ENCODE data around the gene R3HDM1. TPM values are rescaled to one million over a fixed set of nuclear protein-coding genes. Genes with fewer than 3 reads are reported as not detected.
A peak's percentile ranks its signal among the peaks of the same experiment; 100 is the strongest.

The R3HDM1 gene
- polyA plus RNA-seq, 2 of the 4 experiments (the other 2 are of a cell fraction), result 27.6 to 63.3 TPM

DNA sequence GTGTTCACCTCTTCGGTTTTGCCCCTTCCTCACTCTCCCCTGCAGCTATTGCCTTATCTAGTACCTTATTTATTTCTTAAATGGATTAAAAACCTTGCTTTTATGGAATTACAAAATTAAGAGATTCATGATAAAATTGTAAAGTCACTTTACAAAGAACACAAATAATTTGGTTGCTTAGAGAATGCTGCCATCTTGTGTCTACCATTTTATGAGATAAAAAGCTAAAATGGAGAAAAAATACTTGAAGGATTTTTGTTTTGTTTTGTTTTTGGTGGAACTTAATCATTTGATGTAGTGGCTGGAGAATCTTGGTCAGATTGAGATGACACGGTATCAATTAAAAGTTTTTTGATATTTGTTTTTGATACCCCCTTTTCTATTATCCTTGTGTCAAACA lies 69.6 kb downstream of the R3HDM1 start:
- Histone ChIP-seq H3K9me3 (no peaks in the 10 kb centered on the region), H3K4me2 (no peak overlapping the region), H3K4me3 (no peak overlapping the region), H3K27ac (no peak overlapping the region), H3K4me1 (no peaks in the 10 kb centered on the region)
- ChIA-PET POLR2A (no interaction called here), CTCF (interaction anchor here (1.0 to 5.8 kb wide), 6 partner anchors 9 to 596 kb away, joined by 3 to 29 read pairs (median 6); no protein-coding TSS in a partner anchor)
- WGBS (ENCODE audit: missing lambda C conversion rate), result 90% methylated on average over 2 of the region's 2 CpGs
- TF ChIP-seq ZNF302 (CRISPR knock-in tag; IDR thresholded peaks at IDR 0.05) (no peak), POLR2AphosphoS2 (conservative IDR thresholded peaks at IDR 0.05; ENCODE audit: low read length) (no peak), RAD21 (conservative IDR thresholded peaks at IDR 0.05 in 1 of 2, IDR thresholded peaks at IDR 0.05 in 1 of 2) (peak; percentile 43 to 48; a peak in 4 of 5 replicates), EHF (CRISPR knock-in tag; IDR thresholded peaks at IDR 0.05) (no peak), HOXB5 (CRISPR knock-in tag; IDR thresholded peaks at IDR 0.05) (no peak), NPAS2 (CRISPR knock-in tag; IDR thresholded peaks at IDR 0.05; ENCODE audit: borderline replicate concordance) (no peak), HDAC2 (IDR thresholded peaks at IDR 0.05) (no peak), SMC3 (IDR thresholded peaks at IDR 0.05) (peak; percentile 33; the same call in 2 of the 3 replicates), ZSCAN20 (CRISPR knock-in tag; IDR thresholded peaks at IDR 0.05) (no peak), SREBF2 (IDR thresholded peaks at IDR 0.05) (no peak)
- TF ChIP-seq, protein P1, sequence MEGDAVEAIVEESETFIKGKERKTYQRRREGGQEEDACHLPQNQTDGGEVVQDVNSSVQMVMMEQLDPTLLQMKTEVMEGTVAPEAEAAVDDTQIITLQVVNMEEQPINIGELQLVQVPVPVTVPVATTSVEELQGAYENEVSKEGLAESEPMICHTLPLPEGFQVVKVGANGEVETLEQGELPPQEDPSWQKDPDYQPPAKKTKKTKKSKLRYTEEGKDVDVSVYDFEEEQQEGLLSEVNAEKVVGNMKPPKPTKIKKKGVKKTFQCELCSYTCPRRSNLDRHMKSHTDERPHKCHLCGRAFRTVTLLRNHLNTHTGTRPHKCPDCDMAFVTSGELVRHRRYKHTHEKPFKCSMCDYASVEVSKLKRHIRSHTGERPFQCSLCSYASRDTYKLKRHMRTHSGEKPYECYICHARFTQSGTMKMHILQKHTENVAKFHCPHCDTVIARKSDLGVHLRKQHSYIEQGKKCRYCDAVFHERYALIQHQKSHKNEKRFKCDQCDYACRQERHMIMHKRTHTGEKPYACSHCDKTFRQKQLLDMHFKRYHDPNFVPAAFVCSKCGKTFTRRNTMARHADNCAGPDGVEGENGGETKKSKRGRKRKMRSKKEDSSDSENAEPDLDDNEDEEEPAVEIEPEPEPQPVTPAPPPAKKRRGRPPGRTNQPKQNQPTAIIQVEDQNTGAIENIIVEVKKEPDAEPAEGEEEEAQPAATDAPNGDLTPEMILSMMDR (IDR thresholded peaks at IDR 0.05), result peak; percentile 30; the same call in 2 of the 3 replicates
- DNase-seq (ENCODE audit: low read depth in 1 of 2, low spot score in 1 of 2) (peak in 1 of 2 experiments; percentile 12), FAIRE-seq (no peak), ATAC-seq (no peak)

DNA sequence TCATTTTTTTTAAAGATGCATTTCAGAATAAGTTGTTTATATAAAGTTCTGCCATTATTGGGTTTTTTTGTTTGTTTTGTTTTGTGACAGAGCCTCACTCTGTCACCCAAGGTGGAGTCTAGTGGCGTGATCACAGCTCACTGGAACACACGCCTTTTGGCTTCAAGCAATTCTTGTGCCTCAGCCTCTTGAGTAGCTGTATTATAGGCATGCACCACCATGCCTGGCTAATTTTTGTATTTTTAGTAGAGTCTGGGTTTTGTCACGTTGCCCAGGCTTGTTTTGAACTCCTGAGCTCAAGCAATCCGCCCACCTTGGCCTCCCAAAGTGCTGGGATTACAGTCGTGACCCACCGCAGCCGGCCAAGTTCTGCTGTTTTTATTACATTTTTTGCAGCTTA lies 72.3 kb downstream of the R3HDM1 start:
- no peak for DNase-seq (ENCODE audit: low read depth in 1 of 2, low spot score in 1 of 2)
- TF ChIP-seq FOXS1 (CRISPR knock-in tag; IDR thresholded peaks at IDR 0.05) (no peak), TFCP2L1 (CRISPR knock-in tag; IDR thresholded peaks at IDR 0.05) (no peak), HDAC2 (IDR thresholded peaks at IDR 0.05) (no peak), MYC (IDR thresholded peaks at IDR 0.05; ENCODE audit: borderline replicate concordance, low read length) (no peak), KDM5A (IDR thresholded peaks at IDR 0.05) (no peak), ZNF302 (CRISPR knock-in tag; IDR thresholded peaks at IDR 0.05) (no peak), HOXA7 (CRISPR knock-in tag; IDR thresholded peaks at IDR 0.05) (no peak)
- TF ChIP-seq, protein P2, sequence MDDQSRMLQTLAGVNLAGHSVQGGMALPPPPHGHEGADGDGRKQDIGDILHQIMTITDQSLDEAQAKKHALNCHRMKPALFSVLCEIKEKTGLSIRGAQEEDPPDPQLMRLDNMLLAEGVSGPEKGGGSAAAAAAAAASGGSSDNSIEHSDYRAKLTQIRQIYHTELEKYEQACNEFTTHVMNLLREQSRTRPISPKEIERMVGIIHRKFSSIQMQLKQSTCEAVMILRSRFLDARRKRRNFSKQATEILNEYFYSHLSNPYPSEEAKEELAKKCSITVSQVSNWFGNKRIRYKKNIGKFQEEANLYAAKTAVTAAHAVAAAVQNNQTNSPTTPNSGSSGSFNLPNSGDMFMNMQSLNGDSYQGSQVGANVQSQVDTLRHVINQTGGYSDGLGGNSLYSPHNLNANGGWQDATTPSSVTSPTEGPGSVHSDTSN (IDR thresholded peaks at IDR 0.05), result no peak
- CTCF ChIA-PET, result interaction anchor here (0.5 to 5.8 kb wide), 2 partner anchors 400 to 598 kb away, joined by 4 to 29 read pairs; no protein-coding TSS in a partner anchor
- 92% methylated on average over 7 of the region's 7 CpGs for WGBS (ENCODE audit: missing lambda C conversion rate)
- H3K27ac ChIP-seq, result no peak overlapping the region
- no peak for ATAC-seq
- H3K4me3 ChIP-seq, result no peak overlapping the region
- POLR2A ChIA-PET, result no interaction called here
- no peaks in the 10 kb centered on the region for H3K9me3 ChIP-seq
- H3K4me1 ChIP-seq, result no peaks in the 10 kb centered on the region
- FAIRE-seq, result no peak
- H3K4me2 ChIP-seq, result no peak overlapping the region

DNA sequence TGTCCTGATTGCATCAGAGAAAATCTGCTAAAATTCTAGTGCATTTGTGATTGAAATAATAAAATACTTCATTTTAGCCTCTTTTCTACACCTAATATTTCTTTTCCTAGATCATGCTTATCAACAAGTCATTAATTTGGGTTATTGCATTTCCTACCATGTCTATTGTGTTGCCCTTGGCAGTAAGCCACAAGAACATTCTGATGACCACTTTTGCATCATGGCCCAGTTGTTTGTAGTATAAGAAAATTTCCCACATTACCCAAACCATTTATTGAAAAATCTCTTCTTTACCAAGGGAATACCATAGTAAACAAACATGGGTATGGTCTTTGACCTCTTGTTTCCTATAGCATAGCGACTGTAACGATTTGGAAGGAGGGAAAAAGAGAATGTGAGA lies 76.3 kb downstream of the R3HDM1 start:
- FAIRE-seq, result no peak
- POLR2A ChIA-PET, result no interaction called here
- ATAC-seq, result no peak
- no peak for TF ChIP-seq NPAS2 (CRISPR knock-in tag; IDR thresholded peaks at IDR 0.05; ENCODE audit: borderline replicate concordance)
- no peak for TF ChIP-seq SMC3 (IDR thresholded peaks at IDR 0.05)
- no peak for TF ChIP-seq POLR2AphosphoS2 (conservative IDR thresholded peaks at IDR 0.05; ENCODE audit: low read length)
- TF ChIP-seq, protein P3, sequence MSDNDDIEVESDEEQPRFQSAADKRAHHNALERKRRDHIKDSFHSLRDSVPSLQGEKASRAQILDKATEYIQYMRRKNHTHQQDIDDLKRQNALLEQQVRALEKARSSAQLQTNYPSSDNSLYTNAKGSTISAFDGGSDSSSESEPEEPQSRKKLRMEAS (IDR thresholded peaks at IDR 0.05), result no peak
- TF ChIP-seq PHF8 (IDR thresholded peaks at IDR 0.05; ENCODE audit: borderline replicate concordance, low read depth), result no peak
- TF ChIP-seq ZC3H11A (IDR thresholded peaks at IDR 0.05), result no peak
- TF ChIP-seq, protein P2 (IDR thresholded peaks at IDR 0.05), result no peak
- TF ChIP-seq HOXB13 (CRISPR knock-in tag; IDR thresholded peaks at IDR 0.05; ENCODE audit: low read depth), result no peak
- TF ChIP-seq RFX5 (IDR thresholded peaks at IDR 0.05), result no peak
- TF ChIP-seq HOXB5 (CRISPR knock-in tag; IDR thresholded peaks at IDR 0.05), result no peak
- TF ChIP-seq FOXS1 (CRISPR knock-in tag; IDR thresholded peaks at IDR 0.05), result no peak
- TF ChIP-seq, protein P1 (IDR thresholded peaks at IDR 0.05), result no peak
- DNase-seq (ENCODE audit: low read depth in 1 of 2, low spot score in 1 of 2), result no peak
- no peak overlapping the region for H3K27ac ChIP-seq
- H3K4me2 ChIP-seq, result no peak overlapping the region
- CTCF ChIA-PET, result no interaction called here
- no peaks in the 10 kb centered on the region for H3K9me3 ChIP-seq
- no peaks in the 10 kb centered on the region for H3K4me1 ChIP-seq
- WGBS (ENCODE audit: missing lambda C conversion rate), result 94% methylated on average over 2 of the region's 2 CpGs
- H3K4me3 ChIP-seq, result no peak overlapping the region

Measured in A549 (cell line).